Endothelial cell of hepatic sinusoid (primary cell): ENCODE measurements around the gene PDGFA.

ENCODE experiments used
- in situ Hi-C: cut with HindIII; loops from 2 replicates; pipeline ENCODE4 v1.10.0; 2017; ENCODE audit warnings: low sequenced_read_pairs

The PDGFA gene

GRCh38 chr7:519484-520390, at the start of gene PDGFA:
PDGFA (minus strand) TSS chr7:519846; CDS start chr7:519001, 845 bp downstream.
- in situ Hi-C loops = no loop called here

GRCh38 chr7:568031-568951, 48.6 kb upstream of the PDGFA start:
- in situ Hi-C loops = no loop called here

GRCh38 chr7:567305-567883, 47.7 kb upstream of the PDGFA start:
- in situ Hi-C loops = no loop called here

DNA sequence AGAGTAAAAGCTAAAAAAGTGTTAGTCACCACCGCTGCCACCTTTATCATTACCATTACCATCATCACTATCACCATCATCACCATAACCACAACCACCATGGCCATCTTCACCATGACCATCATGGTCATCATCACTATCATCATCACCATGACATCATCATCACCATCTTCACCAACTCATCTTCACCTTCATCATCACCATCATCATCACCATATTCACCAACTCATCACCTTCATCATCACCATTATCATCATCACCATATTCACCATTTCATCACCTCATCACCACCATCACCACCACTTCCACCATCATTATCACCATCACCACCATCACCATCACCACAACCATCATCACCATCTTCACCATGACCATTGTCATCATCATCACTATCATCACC, 46.5 kb upstream of the PDGFA start:
- in situ Hi-C loops = no loop called here

- in situ Hi-C loops = no loop called here
Measured at GRCh38 chr7:564176-564865, 44.7 kb upstream of the PDGFA start.

GRCh38 chr7:563629-564170, 44.1 kb upstream of the PDGFA start:
- in situ Hi-C loops = no loop called here

GRCh38 chr7:562789-563628, 43.4 kb upstream of the PDGFA start:
- in situ Hi-C loops = no loop called here

GRCh38 chr7:562374-562675, 42.7 kb upstream of the PDGFA start:
- in situ Hi-C loops = no loop called here

GRCh38 chr7:561631-562373, 42.2 kb upstream of the PDGFA start:
- in situ Hi-C loops = no loop called here

DNA sequence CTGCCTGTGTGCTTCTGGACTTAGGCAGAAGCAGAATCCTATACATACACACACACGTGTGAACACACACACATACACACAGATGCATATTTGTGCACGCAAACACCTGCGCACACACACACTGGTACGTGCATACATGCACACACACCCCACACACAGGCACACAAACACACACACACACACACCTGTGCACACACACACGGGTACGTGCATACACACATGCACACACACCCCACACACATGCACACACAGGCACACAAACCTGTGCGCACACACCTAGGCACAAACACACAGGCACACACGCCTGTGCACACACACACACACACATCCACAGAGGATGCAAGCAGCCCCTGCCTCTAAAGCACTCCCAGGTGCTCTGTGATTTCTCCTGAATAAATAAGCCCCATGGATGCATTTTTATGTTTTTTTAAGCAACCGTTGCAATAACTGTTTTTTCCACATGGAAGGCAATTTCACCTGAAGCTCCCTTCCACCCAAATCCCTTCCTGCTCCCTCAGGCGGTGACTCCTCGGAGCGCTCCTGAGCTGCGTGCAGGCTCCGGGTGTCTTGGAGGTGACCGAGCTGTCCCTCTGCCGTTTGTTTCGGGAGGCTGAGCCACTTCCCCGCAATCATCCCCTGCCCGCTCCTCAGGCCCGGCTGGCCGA, 41.5 kb upstream of the PDGFA start:
- in situ Hi-C loops = no loop called here

GRCh38 chr7:559396-559705, 39.7 kb upstream of the PDGFA start:
- in situ Hi-C loops = loop anchor here (10.0 kb wide), 1 partner anchor 65 kb away; no protein-coding TSS in a partner anchor

DNA sequence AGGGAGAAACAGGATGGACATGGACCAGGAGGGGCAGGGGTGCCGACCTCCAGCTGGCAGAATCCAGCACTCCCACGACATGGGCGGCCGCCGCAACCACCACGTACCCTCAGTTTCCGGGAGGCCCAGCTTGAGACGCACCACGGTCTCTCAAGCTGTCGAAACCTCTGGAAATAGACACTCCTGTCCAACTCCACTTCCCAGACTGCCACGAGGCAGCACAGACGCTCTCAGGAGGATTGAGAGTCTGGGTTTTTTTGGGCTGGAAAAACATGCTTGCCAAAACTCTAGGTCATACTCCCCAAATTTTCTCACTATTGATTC, 37.9 kb upstream of the PDGFA start:
- in situ Hi-C loops = loop anchor here (10.0 kb wide), 1 partner anchor 63 kb away; no protein-coding TSS in a partner anchor

- in situ Hi-C loops = loop anchor here (10.0 kb wide), 1 partner anchor 62 kb away; no protein-coding TSS in a partner anchor
Measured at GRCh38 chr7:556837-557557, 37.4 kb upstream of the PDGFA start.

DNA sequence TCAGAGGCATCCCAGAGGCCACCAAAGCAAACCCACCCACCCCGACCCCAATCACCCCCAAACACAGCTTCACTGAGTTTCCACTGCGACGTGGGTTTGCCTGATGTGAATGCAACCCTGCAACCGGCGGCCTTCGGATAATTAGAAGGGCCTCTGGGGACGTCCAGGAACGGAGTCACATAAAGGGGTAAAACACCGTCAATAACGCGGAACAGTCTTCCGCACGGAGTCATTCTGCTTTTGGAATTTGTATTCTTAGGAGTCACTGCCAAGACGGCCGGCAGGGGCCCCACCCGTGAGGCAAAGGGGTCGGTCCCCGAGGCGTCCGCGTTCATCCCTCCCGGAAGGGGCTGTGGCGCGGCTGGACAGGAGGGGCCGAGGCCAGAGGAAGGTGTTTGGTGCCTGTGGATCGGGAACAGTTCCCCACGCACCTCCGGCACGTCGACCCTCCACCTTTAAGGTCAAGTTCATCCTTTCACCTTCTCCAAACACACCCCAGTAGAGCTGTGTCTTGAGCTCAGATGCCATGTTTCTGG, 36.7 kb upstream of the PDGFA start:
- in situ Hi-C loops = loop anchor here (10.0 kb wide), 1 partner anchor 62 kb away; no protein-coding TSS in a partner anchor

GRCh38 chr7:555551-556160, 36.0 kb upstream of the PDGFA start:
- in situ Hi-C loops = loop anchor here (10.0 kb wide), 1 partner anchor 61 kb away; no protein-coding TSS in a partner anchor

- in situ Hi-C loops = loop anchor here (10.0 kb wide), 1 partner anchor 59 kb away; no protein-coding TSS in a partner anchor
Measured at GRCh38 chr7:553636-554111, 34.0 kb upstream of the PDGFA start.
